Measurements from ENCODE around the gene IRAK1. TPM values are rescaled to one million over a fixed set of nuclear protein-coding genes. Genes with fewer than 3 reads are reported as not detected.

IRAK1 gene
- total and polyA plus RNA-seq, 2 donors from 2014 or later, result 46.6 to 85.3 TPM

DNA sequence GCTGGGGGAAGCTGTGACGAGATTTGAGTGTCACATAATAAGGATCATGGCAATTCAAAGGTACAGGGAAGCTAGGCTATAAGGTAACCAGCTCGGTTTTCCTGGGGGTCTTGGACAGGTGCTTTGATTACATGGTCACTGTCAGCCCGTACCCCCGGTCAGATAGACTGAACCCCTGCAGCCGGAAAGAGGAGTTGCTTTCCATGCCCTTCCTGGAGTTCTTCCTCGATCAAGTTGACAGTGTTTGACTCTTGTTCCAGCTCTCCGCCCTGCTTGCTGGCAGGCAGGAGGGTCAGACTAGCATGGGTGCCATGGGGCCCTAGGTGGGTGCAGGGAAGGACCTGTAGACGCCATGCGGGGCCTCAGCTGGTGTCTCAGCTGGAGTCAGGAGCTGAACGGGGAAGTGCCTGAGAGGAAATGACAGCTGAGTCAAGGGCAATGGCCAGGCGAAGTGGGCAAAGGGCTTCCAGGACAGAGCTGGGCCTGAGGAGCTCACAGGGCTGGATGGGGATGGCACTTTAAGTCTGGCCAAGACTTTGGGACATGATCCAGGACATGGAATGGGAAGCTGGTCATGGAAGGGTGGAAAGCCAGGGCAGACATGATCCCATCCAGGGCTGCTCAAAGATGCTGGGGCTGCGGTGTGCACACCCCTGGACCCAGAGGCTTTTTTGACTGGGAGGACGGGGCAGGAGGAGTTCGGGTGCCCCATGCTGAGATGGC is 45.5 kb downstream of the IRAK1 start:
- H3K9ac ChIP-seq (ENCODE audit: low read length in 3 of 3), result peak overlapping the region in 1 of 3 donors; percentile 6
- H3K27ac ChIP-seq (ENCODE audit: low read depth in 2 of 2, low read length in 2 of 2), result peak overlapping the region; percentile 80 to 91
- no peak for TF ChIP-seq CTCF (IDR thresholded peaks at IDR 0.05; ENCODE audit: borderline replicate concordance, extremely low read depth, insufficient read depth)
- intact Hi-C loops (cut with DNase I), result no loop called here
- H3K4me1 ChIP-seq (ENCODE audit: control insufficient read depth in 2 of 3, insufficient read depth in 2 of 3, low read depth in 1 of 3, low read length in 3 of 3), result peaks cover 0 to 18% (median 5%) of the 10 kb centered on the region in 3 donors
- H3K9me3 ChIP-seq (ENCODE audit: control insufficient read depth in 2 of 3, insufficient read depth in 1 of 3, low read length in 3 of 3), result no peaks in the 10 kb centered on the region
- DNase-seq (peak in 1 of 5 donors; percentile 78), FAIRE-seq (no peak)
- H3K27me3 ChIP-seq (ENCODE audit: control insufficient read depth, insufficient read depth, low read length), result no peaks in the 10 kb centered on the region
- H3K36me3 ChIP-seq (ENCODE audit: control insufficient read depth in 2 of 3, insufficient read depth in 3 of 3, low read length in 3 of 3), result no peaks in the 10 kb centered on the region
- peak overlapping the region in 1 of 3 donors; percentile 69 for H3K4me3 ChIP-seq (ENCODE audit: low read length in 3 of 3)

GRCh38 chrX:153973127-153974002 is 46.3 kb downstream of the IRAK1 start:
- H3K36me3 ChIP-seq (ENCODE audit: control insufficient read depth in 2 of 3, insufficient read depth in 3 of 3, low read length in 3 of 3), result no peaks in the 10 kb centered on the region
- no peak for TF ChIP-seq CTCF (IDR thresholded peaks at IDR 0.05; ENCODE audit: borderline replicate concordance, extremely low read depth, insufficient read depth)
- peak overlapping the region; percentile 80 to 91 for H3K27ac ChIP-seq (ENCODE audit: low read depth in 2 of 2, low read length in 2 of 2)
- no peak for FAIRE-seq
- intact Hi-C loops (cut with DNase I), result no loop called here
- H3K9ac ChIP-seq (ENCODE audit: low read length in 3 of 3), result peak overlapping the region; percentile 29 to 81 (median 64)
- H3K27me3 ChIP-seq (ENCODE audit: control insufficient read depth, insufficient read depth, low read length), result no peaks in the 10 kb centered on the region
- peaks cover 0 to 23% (median 11%) of the 10 kb centered on the region in 3 donors for H3K4me1 ChIP-seq (ENCODE audit: control insufficient read depth in 2 of 3, insufficient read depth in 2 of 3, low read depth in 1 of 3, low read length in 3 of 3)
- DNase-seq, result peak in 4 of 5 donors; percentile 25 to 69 (median 50)
- peak overlapping the region; percentile 67 to 82 (median 69) for H3K4me3 ChIP-seq (ENCODE audit: low read length in 3 of 3)
- no peaks in the 10 kb centered on the region for H3K9me3 ChIP-seq (ENCODE audit: control insufficient read depth in 2 of 3, insufficient read depth in 1 of 3, low read length in 3 of 3)

DNA sequence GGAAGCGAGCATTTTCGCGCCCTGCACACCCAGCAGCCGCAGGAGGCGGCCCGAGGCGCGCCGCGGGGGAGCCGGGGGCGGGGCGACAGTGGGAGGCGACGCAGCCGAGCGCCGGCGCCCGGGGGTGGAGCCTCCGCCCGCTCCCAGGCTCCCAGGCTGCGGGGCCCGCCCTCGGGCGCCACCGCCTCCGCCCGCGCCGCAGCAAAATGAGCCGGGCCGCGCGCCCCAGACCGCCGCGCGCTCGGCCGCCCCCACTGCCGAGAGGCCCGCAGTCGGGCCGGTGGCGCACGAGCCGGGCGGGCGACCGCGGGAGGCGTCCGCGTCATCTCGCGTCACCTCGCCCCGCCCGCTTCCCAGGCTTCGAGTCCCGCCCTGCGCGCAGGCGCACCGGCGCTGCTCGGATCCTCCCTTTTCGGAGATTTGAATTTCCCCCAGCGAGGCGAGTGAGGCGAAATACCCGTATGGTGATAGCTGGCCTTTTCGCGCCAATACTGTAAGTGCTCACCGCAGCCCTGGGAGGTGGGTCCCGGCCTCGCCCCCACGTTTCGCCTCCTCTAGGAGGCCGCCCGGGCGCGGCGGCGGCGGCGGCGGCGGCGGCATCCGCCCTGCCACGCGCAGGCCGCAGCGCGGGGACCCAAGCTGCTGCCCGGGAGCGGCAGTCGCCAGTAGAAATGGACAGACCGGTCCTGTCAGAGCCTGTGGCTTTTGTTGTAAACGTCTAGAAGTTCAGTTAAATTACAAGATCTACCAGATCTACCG is 47.2 kb downstream of the IRAK1 start, which contains the start of gene TMEM187:
Gene TMEM187, plus strand, starts transcription at position 387 of the 759 bp plus-strand sequence. CDS start 9,309 bp downstream, outside the sequence.
- no peak for FAIRE-seq

More for the DNA sequence above, 47.2 kb downstream of the IRAK1 start, which contains the start of gene TMEM187:
- intact Hi-C loops (cut with DNase I), result no loop called here
- Histone ChIP-seq H3K9ac (ENCODE audit: low read length in 3 of 3) (peak within 1 kb of the TSS; percentile 95 to 98 (median 98)), H3K4me3 (ENCODE audit: low read length in 3 of 3) (peak within 1 kb of the TSS; percentile 82 to 92 (median 88)), H3K9me3 (ENCODE audit: control insufficient read depth in 2 of 3, insufficient read depth in 1 of 3, low read length in 3 of 3) (no peaks in the 10 kb centered on the region), H3K4me1 (ENCODE audit: control insufficient read depth in 2 of 3, insufficient read depth in 2 of 3, low read depth in 1 of 3, low read length in 3 of 3) (peaks cover 0 to 31% (median 19%) of the 10 kb centered on the region in 3 donors), H3K36me3 (ENCODE audit: control insufficient read depth in 2 of 3, insufficient read depth in 3 of 3, low read length in 3 of 3) (no peaks in the 10 kb centered on the region), H3K27ac (ENCODE audit: low read depth in 2 of 2, low read length in 2 of 2) (peak within 1 kb of the TSS; percentile 99 to 100), H3K27me3 (ENCODE audit: control insufficient read depth, insufficient read depth, low read length) (no peaks in the 10 kb centered on the region)
- no peak for TF ChIP-seq CTCF (IDR thresholded peaks at IDR 0.05; ENCODE audit: borderline replicate concordance, extremely low read depth, insufficient read depth)
- DNase-seq, result peak; percentile 92 to 96 (median 95)

Measured in kidney (tissue), 14 donors.